ENCODE measurements around the gene DKKL1.
A peak's percentile ranks its signal among the peaks of the same experiment; 100 is the strongest.

The DKKL1 gene

GRCh38 chr19:49391581-49392399 is 28.1 kb downstream of the DKKL1 start:
- TF ChIP-seq ZNF70 (CRISPR knock-in tag; IDR thresholded peaks at IDR 0.05): no peak
- no peak for TF ChIP-seq BACH2 (CRISPR knock-in tag; IDR thresholded peaks at IDR 0.05; ENCODE audit: borderline replicate concordance)
- TF ChIP-seq PPARA (CRISPR knock-in tag; IDR thresholded peaks at IDR 0.05; ENCODE audit: borderline replicate concordance): no peak
- TF ChIP-seq ZFP3 (CRISPR knock-in tag; IDR thresholded peaks at IDR 0.05): no peak
- no peak for TF ChIP-seq ARNTL (CRISPR knock-in tag; IDR thresholded peaks at IDR 0.05; ENCODE audit: borderline replicate concordance, low read depth)
- no peak for TF ChIP-seq CSRNP3 (CRISPR knock-in tag; IDR thresholded peaks at IDR 0.05)
- TF ChIP-seq TOX (CRISPR knock-in tag; IDR thresholded peaks at IDR 0.05; ENCODE audit: borderline replicate concordance): no peak
- no peak for TF ChIP-seq GLIS3 (CRISPR knock-in tag; IDR thresholded peaks at IDR 0.05)
- TF ChIP-seq, protein P1, sequence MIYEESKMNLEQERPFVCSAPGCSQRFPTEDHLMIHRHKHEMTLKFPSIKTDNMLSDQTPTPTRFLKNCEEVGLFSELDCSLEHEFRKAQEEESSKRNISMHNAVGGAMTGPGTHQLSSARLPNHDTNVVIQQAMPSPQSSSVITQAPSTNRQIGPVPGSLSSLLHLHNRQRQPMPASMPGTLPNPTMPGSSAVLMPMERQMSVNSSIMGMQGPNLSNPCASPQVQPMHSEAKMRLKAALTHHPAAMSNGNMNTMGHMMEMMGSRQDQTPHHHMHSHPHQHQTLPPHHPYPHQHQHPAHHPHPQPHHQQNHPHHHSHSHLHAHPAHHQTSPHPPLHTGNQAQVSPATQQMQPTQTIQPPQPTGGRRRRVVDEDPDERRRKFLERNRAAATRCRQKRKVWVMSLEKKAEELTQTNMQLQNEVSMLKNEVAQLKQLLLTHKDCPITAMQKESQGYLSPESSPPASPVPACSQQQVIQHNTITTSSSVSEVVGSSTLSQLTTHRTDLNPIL (CRISPR knock-in tag; IDR thresholded peaks at IDR 0.05; ENCODE audit: low read depth): no peak
- peak; percentile 96 for ATAC-seq

GRCh38 chr19:49393881-49394280 is 30.2 kb downstream of the DKKL1 start:
- no peak for ATAC-seq
- no peak for TF ChIP-seq CSDC2 (CRISPR knock-in tag; IDR thresholded peaks at IDR 0.05)

- no peak for ATAC-seq
- TF ChIP-seq ESRRG (CRISPR knock-in tag; IDR thresholded peaks at IDR 0.05) (no peak), GLIS3 (CRISPR knock-in tag; IDR thresholded peaks at IDR 0.05) (no peak), TOX (CRISPR knock-in tag; IDR thresholded peaks at IDR 0.05; ENCODE audit: borderline replicate concordance) (no peak), BACH2 (CRISPR knock-in tag; IDR thresholded peaks at IDR 0.05; ENCODE audit: borderline replicate concordance) (no peak)
- TF ChIP-seq, protein P2, sequence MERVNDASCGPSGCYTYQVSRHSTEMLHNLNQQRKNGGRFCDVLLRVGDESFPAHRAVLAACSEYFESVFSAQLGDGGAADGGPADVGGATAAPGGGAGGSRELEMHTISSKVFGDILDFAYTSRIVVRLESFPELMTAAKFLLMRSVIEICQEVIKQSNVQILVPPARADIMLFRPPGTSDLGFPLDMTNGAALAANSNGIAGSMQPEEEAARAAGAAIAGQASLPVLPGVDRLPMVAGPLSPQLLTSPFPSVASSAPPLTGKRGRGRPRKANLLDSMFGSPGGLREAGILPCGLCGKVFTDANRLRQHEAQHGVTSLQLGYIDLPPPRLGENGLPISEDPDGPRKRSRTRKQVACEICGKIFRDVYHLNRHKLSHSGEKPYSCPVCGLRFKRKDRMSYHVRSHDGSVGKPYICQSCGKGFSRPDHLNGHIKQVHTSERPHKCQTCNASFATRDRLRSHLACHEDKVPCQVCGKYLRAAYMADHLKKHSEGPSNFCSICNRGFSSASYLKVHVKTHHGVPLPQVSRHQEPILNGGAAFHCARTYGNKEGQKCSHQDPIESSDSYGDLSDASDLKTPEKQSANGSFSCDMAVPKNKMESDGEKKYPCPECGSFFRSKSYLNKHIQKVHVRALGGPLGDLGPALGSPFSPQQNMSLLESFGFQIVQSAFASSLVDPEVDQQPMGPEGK (CRISPR knock-in tag; IDR thresholded peaks at IDR 0.05; ENCODE audit: borderline replicate concordance): no peak
Measured at GRCh38 chr19:49395581-49396407, 32.1 kb downstream of the DKKL1 start.

GRCh38 chr19:49396738-49397505 is 33.2 kb downstream of the DKKL1 start:
- ATAC-seq: no peak
- no peak for TF ChIP-seq BACH2 (CRISPR knock-in tag; IDR thresholded peaks at IDR 0.05; ENCODE audit: borderline replicate concordance)
- TF ChIP-seq CSDC2 (CRISPR knock-in tag; IDR thresholded peaks at IDR 0.05): no peak
- TF ChIP-seq ZFP3 (CRISPR knock-in tag; IDR thresholded peaks at IDR 0.05): no peak
- TF ChIP-seq, protein P2 (CRISPR knock-in tag; IDR thresholded peaks at IDR 0.05; ENCODE audit: borderline replicate concordance): no peak
- TF ChIP-seq, protein P3, sequence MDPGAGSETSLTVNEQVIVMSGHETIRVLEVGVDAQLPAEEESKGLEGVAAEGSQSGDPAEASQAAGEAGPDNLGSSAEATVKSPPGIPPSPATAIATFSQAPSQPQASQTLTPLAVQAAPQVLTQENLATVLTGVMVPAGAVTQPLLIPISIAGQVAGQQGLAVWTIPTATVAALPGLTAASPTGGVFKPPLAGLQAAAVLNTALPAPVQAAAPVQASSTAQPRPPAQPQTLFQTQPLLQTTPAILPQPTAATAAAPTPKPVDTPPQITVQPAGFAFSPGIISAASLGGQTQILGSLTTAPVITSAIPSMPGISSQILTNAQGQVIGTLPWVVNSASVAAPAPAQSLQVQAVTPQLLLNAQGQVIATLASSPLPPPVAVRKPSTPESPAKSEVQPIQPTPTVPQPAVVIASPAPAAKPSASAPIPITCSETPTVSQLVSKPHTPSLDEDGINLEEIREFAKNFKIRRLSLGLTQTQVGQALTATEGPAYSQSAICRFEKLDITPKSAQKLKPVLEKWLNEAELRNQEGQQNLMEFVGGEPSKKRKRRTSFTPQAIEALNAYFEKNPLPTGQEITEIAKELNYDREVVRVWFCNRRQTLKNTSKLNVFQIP (CRISPR knock-in tag; IDR thresholded peaks at IDR 0.05; ENCODE audit: borderline replicate concordance, low read depth): no peak
- no peak for TF ChIP-seq ZC3H10 (CRISPR knock-in tag; IDR thresholded peaks at IDR 0.05)
- TF ChIP-seq ISL1 (CRISPR knock-in tag; IDR thresholded peaks at IDR 0.05): no peak
- TF ChIP-seq PPARA (CRISPR knock-in tag; IDR thresholded peaks at IDR 0.05; ENCODE audit: borderline replicate concordance): no peak
- TF ChIP-seq ESRRG (CRISPR knock-in tag; IDR thresholded peaks at IDR 0.05): no peak
- TF ChIP-seq TCF4 (CRISPR knock-in tag; IDR thresholded peaks at IDR 0.05; ENCODE audit: borderline replicate concordance): no peak
- no peak for TF ChIP-seq ZNF8 (CRISPR knock-in tag; IDR thresholded peaks at IDR 0.05)
- no peak for TF ChIP-seq TSHZ2 (CRISPR knock-in tag; IDR thresholded peaks at IDR 0.05)
- TF ChIP-seq CSRNP3 (CRISPR knock-in tag; IDR thresholded peaks at IDR 0.05): no peak
- no peak for TF ChIP-seq GLIS3 (CRISPR knock-in tag; IDR thresholded peaks at IDR 0.05)
